Epidermal melanocyte (primary cell): ENCODE results near the gene BTBD6.
"Not testable (repeated sequence)": the region's sequence is repeated elsewhere in the genome, so short reads cannot be mapped to it uniquely, and the experiment has no call there.

Experiments used
- DNase-seq: peaks from one replicate; pipeline ENCODE4 v3.0.0; 2011; ENCODE audit warnings: low spot score; ENCODE audit not compliant: insufficient read length

The BTBD6 gene

GRCh38 chr14:105269405-105269804, 21.1 kb downstream of the BTBD6 start:
- no peak for DNase-seq

- no peak for DNase-seq
These were observed 23.0 kb downstream of the BTBD6 start for GRCh38 chr14:105271224-105271890.

- no peak for DNase-seq
These were observed 24.3 kb downstream of the BTBD6 start for GRCh38 chr14:105272623-105273022.

GRCh38 chr14:105273062-105273461, 24.7 kb downstream of the BTBD6 start:
- no peak for DNase-seq

- no peak for DNase-seq
These were observed 26.3 kb downstream of the BTBD6 start for GRCh38 chr14:105274637-105275036.

- DNase-seq, result peak; percentile 50
These were observed 27.1 kb downstream of the BTBD6 start for GRCh38 chr14:105275267-105275946.

- DNase-seq, result not testable (repeated sequence)
These were observed 29.1 kb downstream of the BTBD6 start for GRCh38 chr14:105277448-105277847.

GRCh38 chr14:105279642-105280361, 31.5 kb downstream of the BTBD6 start:
- DNase-seq, result no peak

GRCh38 chr14:105280525-105280924, 32.2 kb downstream of the BTBD6 start:
- no peak for DNase-seq

GRCh38 chr14:105281371-105282097, 33.2 kb downstream of the BTBD6 start:
- DNase-seq, result peak; percentile 85

GRCh38 chr14:105282098-105282725, 33.9 kb downstream of the BTBD6 start:
- no peak for DNase-seq

GRCh38 chr14:105283028-105283427, 34.7 kb downstream of the BTBD6 start:
- no peak for DNase-seq

- no peak for DNase-seq
These were observed 35.6 kb downstream of the BTBD6 start for GRCh38 chr14:105283899-105284298.

- DNase-seq, result no peak
These were observed 36.8 kb downstream of the BTBD6 start for GRCh38 chr14:105285174-105285573.

GRCh38 chr14:105286759-105287144, 38.4 kb downstream of the BTBD6 start:
- no peak for DNase-seq

- no peak for DNase-seq
These were observed 39.1 kb downstream of the BTBD6 start for GRCh38 chr14:105287249-105288102.

- not testable (repeated sequence) for DNase-seq
These were observed 40.6 kb downstream of the BTBD6 start for GRCh38 chr14:105288936-105289335.

- DNase-seq, result no peak
These were observed 42.5 kb downstream of the BTBD6 start for GRCh38 chr14:105290621-105291346.

GRCh38 chr14:105292826-105293711, 44.7 kb downstream of the BTBD6 start:
- DNase-seq, result no peak
